Upper lobe of left lung (tissue), 4 donors: ENCODE measurements around the gene ZNF575.

ENCODE experiments used
- POLR2A ChIP-seq, 4 donors: fragments of 450-650 bp; IDR thresholded peaks; one replicate each; pipeline ENCODE4 v1.5.1; 2016 to 2017; ENCODE audit warnings: antibody characterized with exemption in 4 of 4, mild to moderate bottlenecking in 2 of 4
- POLR2AphosphoS5 ChIP-seq, 2 donors: sonication (generic); formaldehyde crosslinking; IDR thresholded peaks; one replicate each; pipeline ENCODE4 v1.5.1; 2017; ENCODE audit warnings: antibody characterized with exemption in 2 of 2
- TF ChIP-seq, protein P1 (sequence below), 6 experiments: fragments of 450-650 bp in 4 of 6; fragments of 200-600 bp in 2 of 6; sonication (generic) in 2 of 6; IDR thresholded peaks; one replicate each; pipeline ENCODE4 v1.5.1; 2016 to 2019; ENCODE audit warnings: antibody characterized with exemption in 6 of 6

DNA sequence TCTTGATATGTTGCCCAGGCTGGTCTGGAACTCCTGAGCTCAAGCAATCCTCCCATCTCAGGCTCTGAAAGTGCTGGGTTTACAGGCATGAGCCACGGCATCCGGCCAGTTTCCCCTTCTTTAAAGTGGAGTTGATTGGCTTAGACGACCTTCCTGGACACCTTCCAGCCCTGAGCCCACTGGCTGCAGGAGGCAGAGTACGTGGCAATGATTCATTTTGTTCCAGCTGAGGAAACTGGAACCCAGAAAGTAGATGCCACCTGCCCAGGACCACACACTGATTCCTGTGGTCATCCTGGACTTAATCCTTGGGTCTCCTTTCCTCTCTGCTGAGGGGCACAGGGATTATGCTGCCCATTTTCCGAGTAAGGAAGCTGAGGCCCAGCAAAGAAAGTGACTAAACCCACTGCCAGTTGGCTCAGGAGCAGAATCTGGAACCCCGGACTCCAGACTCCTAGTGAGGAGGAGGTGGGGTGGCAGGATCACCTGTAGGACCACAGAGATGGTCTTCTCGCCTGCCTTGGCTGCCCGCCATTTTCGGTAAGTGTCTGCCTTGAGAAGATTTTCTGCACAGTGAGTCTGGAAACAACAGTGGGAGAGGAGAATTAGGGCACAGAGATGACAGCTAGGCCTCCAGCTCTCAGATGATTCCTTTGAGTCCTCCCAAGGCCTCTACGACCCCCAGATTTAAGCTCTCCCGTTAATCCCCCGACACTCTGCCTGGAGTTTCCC lies 41.6 kb downstream of the ZNF575 start:
- TF ChIP-seq, protein P1, sequence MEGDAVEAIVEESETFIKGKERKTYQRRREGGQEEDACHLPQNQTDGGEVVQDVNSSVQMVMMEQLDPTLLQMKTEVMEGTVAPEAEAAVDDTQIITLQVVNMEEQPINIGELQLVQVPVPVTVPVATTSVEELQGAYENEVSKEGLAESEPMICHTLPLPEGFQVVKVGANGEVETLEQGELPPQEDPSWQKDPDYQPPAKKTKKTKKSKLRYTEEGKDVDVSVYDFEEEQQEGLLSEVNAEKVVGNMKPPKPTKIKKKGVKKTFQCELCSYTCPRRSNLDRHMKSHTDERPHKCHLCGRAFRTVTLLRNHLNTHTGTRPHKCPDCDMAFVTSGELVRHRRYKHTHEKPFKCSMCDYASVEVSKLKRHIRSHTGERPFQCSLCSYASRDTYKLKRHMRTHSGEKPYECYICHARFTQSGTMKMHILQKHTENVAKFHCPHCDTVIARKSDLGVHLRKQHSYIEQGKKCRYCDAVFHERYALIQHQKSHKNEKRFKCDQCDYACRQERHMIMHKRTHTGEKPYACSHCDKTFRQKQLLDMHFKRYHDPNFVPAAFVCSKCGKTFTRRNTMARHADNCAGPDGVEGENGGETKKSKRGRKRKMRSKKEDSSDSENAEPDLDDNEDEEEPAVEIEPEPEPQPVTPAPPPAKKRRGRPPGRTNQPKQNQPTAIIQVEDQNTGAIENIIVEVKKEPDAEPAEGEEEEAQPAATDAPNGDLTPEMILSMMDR (IDR thresholded peaks at IDR 0.05): no peak
- no peak for TF ChIP-seq POLR2AphosphoS5 (IDR thresholded peaks at IDR 0.05)
- TF ChIP-seq POLR2A (IDR thresholded peaks at IDR 0.05): no peak
